ENCODE measurements around the gene SURF1.

The SURF1 gene

GRCh38 chr9:133303266-133304157 lies 52.8 kb downstream of the SURF1 start:
- no peak for TF ChIP-seq CTCF (conservative IDR thresholded peaks at IDR 0.05; ENCODE audit: control insufficient read depth, insufficient read depth, low read depth, low read length)
- DNase-seq (ENCODE audit: low read depth) = no peak
- no peak overlapping the region for H3K4me3 ChIP-seq (ENCODE audit: control insufficient read depth, low read depth, low read length)
